GM19372 (cell line): ENCODE results near the gene POU2F2.
A peak's percentile ranks its signal among the peaks of the same experiment; 100 is the strongest.

Experiments used
- ATAC-seq: cut with Tn5 transposase; IDR thresholded peaks from one replicate; pipeline ENCODE4 v1.9.1; 2021; ENCODE audit warnings: mild to moderate bottlenecking, low read depth, moderate library complexity; ENCODE audit not compliant: unreplicated experiment

The POU2F2 gene

DNA sequence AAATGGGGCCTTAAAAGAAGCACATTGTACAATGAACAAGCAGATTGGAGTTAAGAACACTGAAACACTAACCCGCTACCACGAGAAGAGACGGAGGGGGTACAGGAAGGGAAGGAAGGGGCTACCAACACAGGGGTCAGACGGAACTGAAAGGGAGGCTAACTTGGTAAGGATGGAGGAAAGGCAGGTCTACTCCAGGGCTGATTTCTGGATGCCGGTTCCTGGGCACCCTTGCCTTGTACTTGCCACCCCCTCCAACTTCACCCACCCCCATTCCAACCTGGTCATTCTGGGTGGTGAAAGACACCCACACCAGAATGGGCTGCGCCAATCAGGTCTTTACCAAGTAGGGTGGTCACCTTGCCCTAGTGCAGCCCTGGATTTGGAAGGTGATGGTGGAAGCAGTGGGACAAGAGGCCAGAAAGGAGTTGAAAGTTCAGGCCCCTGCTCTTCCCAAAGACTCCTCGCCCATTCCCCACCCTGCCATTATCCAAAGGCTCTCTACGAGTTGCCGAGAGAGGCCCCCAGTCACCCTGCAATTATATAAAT, 46.0 kb downstream of the POU2F2 start:
- no peak for ATAC-seq

DNA sequence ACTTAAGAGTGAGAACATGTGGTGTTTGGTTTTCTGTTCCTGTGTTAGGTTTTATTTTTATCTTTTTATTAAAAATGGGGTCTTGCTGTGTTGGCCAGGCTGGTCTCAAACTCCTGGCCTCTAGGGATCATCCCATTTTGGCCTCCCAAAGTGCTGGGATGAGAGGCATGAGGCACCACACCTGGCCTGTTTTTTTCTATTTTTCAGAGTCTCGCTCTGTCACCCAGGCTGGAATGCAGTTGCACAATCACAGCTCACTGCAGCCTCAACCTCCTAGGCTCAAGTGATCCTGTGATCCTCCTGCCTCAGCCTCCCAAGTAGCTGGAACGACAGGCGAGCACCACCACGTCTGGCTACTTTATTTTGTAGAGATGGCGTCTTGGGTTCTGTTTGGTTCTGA, 48.7 kb downstream of the POU2F2 start:
- no peak for ATAC-seq

DNA sequence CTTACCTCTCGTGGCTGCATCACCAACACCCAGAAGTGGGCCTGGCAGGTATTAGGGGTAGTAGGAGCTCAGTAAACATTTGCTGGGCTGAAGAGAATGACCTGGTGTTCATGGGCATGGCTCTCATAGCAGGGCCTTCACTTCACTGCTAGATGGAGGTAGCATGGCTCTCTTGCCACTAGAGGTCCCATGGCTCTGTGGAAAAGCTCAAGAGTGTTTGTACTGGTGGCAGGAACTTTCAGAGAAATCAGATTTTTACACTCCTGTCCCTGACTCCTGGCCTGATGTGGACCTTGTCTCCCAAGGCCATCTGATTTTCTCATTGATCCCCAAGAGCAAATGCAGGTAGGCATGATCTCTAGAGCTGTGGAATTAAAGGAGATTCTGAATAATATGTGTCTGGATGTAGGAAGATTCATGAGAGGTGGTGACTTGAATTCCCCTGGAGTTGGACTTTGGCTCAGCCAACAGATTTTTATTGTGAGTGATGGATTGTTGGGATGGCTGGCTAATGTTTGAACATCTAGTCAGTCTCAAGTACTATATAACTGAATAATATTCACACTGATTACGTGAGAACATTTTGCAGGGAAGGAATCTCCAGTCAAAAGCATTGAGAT, 50.6 kb downstream of the POU2F2 start:
- no peak for ATAC-seq

DNA sequence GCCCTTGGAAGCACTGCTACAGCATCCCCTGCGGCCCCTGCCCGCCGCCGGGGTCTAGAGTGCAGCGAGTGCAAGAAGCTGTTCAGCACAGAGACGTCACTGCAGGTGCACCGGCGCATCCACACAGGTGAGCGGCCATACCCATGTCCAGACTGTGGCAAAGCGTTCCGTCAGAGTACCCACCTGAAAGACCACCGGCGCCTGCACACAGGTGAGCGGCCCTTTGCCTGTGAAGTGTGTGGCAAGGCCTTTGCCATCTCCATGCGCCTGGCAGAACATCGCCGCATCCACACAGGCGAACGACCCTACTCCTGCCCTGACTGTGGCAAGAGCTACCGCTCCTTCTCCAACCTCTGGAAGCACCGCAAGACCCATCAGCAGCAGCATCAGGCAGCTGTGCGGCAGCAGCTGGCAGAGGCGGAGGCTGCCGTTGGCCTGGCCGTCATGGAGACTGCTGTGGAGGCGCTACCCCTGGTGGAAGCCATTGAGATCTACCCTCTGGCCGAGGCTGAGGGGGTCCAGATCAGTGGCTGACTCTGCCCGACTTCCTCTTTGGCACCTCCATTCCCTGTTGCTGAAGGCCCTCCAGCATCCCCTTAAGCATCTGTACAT, 51.4 kb downstream of the POU2F2 start:
- no peak for ATAC-seq

DNA sequence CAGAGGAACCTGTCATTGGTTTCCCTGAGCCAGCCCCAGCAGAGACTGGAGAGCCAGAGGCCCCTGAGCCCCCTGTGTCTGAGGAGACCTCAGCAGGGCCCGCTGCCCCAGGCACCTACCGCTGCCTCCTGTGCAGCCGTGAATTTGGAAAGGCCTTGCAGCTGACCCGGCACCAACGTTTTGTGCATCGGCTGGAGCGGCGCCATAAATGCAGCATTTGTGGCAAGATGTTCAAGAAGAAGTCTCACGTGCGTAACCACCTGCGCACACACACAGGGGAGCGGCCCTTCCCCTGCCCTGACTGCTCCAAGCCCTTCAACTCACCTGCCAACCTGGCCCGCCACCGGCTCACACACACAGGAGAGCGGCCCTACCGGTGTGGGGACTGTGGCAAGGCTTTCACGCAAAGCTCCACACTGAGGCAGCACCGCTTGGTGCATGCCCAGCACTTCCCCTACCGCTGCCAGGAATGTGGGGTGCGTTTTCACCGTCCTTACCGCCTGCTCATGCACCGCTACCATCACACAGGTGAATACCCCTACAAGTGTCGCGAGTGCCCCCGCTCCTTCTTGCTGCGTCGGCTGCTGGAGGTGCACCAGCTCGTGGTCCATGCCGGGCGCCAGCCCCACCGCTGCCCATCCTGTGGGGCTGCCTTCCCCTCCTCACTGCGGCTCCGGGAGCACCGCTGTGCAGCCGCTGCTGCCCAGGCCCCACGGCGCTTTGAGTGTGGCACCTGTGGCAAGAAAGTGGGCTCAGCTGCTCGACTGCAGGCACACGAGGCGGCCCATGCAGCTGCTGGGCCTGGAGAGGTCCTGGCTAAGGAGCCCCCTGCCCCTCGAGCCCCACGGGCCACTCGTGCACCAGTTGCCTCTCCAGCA, 52.1 kb downstream of the POU2F2 start:
- ATAC-seq, result no peak

DNA sequence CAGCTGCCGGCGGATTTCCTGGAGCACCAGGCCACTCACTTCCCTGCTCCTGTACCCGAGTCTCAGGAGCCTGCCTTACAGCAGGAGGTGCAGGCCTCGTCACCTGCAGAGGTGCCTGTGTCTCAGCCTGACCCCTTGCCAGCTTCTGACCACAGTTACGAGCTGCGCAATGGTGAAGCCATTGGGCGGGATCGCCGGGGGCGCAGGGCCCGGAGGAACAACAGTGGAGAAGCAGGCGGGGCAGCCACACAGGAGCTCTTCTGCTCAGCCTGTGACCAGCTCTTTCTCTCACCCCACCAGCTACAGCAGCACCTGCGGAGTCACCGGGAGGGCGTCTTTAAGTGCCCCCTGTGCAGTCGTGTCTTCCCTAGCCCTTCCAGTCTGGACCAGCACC, 53.0 kb downstream of the POU2F2 start:
- no peak for ATAC-seq

DNA sequence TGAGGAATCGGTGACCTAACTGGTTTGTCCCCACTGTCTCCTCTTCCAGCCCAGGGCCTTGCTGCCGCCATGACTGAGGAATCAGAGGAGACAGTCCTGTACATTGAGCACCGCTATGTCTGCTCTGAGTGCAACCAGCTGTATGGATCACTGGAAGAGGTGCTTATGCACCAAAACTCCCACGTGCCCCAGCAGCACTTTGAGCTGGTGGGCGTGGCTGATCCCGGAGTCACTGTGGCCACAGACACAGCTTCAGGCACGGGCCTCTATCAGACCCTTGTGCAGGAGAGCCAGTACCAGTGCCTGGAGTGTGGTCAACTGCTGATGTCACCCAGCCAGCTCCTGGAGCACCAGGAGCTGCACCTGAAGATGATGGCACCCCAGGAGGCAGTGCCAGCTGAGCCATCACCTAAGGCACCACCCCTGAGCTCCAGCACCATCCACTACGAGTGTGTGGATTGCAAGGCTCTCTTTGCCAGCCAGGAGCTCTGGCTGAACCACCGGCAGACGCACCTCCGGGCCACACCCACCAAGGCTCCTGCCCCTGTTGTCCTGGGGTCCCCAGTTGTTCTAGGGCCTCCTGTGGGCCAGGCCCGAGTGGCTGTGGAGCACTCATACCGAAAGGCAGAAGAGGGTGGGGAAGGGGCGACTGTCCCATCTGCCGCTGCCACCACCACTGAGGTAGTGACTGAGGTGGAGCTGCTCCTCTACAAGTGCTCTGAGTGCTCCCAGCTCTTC, 53.5 kb downstream of the POU2F2 start:
- no peak for ATAC-seq

DNA sequence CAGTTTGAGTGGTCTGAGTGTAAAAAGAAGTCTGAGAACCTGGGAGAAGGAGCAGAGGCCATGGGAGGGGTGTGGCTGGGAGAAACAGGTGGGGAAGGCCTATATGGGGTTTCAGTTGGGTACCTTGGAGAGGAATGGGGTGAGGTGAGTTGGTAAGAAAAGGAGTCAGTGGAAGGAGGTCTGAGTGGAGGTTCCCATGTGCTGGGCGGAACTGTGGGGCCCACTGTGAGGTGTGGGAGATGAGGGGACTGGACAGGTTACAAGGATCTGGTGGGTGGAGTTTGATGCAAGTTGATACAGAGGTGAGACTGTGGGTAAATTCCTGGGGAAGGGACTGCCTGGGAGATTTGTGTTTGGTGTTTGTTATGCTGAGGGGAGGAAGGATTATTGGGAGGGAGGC, 54.2 kb downstream of the POU2F2 start:
- ATAC-seq, result no peak

DNA sequence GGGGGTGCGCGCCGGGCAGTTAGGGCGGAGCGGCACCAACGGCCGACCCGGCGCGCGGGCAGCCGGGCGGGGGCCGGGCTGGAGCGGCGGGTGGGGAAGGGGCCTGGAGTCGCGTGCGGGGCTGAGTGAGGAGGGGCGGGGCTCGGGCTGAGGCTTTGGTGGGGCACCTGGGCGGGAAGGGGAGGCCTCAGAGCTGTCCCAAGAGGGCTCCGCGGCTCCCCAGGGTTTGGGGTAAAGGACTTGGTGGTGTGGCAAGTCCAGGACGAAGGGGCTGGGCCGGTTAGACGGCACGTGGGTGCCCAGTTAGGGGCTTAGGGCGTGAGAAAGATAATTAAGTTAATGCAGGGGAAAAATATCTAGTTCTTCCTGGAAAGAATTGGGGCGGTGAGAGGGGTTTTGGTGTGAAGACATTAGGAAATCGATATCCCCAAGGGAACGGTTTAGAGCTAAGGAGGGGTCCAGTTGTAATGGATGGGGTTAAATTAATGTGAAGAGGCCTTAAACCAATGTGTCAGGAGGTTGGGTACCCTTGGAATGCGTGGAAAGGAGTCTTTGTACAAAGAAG, 55.8 kb downstream of the POU2F2 start:
- peak; percentile 18 for ATAC-seq

DNA sequence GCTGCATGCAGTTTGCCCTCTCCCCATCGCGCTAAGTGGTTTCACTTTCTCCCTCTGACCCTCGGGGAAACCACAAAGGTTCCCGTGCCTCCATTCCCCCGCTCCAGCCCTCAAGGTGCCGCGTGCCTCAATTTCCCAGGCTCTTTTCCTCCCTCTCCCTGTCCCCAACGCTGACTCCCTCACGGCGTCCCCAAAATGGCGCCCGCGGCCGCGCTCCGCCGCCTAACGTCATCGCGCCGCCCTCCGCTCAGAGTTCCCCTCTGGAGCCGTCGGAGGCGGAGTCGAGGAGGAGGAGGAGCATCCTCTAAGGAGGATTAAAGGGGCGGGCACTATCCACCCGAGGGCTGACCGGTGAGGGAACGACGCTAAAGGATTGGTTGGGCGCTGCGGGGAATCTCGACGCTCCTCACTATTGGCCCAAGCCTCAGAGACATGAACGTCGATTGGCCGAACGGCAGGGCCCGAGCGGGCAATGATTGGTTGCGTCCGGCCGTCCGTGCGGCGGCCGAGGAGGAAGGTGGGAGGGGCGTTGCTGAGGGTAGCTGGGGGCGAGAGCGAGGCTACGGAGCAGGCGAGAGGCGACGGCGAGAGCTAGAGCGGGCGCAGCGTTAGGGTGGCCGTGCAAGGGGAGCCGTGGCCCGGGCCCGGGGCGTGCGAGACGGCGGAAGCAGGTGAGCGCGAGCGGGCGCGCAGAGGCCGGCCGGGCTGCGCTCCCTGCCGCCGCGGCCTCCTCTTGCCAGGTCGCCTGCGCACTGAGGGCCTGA, 56.4 kb downstream of the POU2F2 start, which contains the start of gene ZNF574:
ZNF574 (plus strand) TSS at position 551 of the 764 bp plus-strand sequence. CDS start 2,441 bp downstream, outside the sequence.
- ATAC-seq, result peak; percentile 93

DNA sequence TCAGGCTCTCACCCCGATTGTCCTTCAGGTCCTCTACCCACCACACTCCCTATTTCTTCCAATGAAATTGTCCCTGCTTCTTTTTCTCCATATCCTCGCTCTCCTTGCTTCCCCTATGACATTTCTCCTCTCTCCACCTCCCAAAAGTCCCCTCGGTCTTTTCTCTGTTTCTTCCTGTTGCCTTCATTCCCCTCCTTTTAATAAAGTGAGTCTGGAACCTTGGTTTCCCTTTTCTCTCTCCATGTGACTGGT, 57.0 kb downstream of the POU2F2 start:
- no peak for ATAC-seq

DNA sequence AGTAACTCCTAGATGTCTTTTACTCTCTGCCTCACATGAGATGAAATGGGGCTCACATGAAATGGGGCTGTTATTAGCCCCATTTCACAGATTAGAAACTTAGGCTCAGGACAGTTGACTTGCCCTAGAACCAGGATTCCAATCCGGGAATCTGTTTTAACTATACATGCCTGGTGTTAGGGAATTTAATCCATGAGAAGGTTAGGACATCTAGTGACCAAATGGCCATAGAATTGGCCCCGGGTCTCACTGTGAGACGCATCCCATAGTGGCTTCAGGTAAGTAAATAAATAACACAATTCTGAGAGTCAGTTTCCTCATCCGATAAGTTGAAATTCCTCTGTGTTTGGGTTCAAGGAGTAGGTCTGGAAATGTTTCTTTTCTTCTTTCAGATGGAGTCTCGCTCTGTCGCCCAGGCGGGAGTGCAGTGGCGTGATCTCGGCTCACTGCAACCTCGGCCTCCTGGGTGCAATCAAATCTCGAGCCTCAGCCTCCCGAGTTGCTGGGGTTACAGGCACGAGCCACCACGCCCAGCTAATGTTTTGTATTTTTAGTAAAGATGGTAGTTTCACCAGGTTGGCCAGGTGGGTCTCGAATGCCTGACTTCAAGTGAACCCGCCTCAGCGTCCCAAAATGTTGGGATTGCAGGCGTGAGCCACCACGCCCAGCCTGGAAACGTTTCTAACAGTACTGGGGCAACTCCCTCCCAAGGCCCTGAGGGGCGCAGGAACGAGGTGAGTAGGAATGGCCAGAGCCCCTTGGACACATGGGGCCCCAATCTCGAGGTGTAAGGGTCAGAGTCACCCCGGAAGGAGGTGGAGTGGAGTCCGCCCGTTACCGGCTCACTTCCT, 57.5 kb downstream of the POU2F2 start:
- ATAC-seq, result no peak

DNA sequence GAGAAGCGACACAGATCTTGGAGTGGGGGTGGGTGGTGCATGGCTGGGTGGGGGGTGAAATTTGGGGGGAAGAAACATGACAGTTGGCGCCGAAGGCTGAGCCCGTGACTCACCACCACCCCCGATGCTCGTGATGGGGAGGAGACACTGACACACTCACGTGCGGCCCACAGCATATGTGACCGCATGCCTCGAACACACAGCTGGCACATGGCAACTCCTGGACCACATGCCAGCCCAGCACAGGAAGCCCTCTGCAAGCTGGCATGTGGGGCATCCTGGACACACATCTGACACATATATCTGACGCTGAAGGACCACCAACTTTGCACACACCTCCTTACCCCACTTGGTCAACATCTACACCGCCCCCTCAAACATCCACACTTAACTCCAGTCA, 61.0 kb downstream of the POU2F2 start:
- ATAC-seq, result no peak

DNA sequence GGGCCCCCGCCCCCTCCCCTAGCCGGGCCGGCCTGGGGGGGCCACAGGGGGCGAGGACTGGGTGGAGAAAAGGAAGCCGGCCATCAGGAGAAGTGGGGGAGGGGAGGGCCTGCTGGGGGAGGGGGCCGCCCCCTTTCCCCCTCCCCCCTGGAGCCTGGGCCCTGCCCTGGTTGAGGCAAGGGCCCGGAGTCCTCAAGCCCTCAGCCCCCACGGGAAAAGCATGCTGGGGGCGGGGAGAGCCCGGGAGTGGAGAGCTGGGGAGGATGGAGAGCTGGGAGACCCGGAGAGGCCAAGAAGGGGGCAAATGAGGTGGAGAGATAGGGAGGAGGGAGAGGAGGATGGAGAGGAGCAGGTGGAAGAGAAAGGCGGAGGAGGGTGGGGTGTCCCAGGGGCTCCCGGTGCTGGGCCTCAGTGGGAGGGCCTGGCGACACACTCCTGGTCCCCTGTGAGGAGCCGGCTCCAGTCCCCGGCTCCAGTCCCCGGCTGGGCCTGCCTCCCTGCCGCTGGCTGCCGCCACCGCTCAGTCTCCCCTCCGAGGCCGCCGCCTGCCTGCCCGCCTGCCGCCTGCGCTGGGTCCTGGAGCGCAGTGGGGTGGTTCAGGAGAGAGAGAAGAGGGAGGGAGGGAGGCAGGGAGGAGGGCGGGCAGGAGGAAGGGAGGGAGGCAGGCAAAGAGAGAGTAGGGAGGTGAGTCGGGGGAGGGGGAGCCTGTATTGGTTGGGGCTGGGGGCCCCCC, 62.5 kb downstream of the POU2F2 start, which contains the start of gene GRIK5:
GRIK5 (minus strand) TSS at position 588 of the 733 bp plus-strand sequence. CDS start 4,436 bp downstream, outside the sequence.
- ATAC-seq, result no peak

DNA sequence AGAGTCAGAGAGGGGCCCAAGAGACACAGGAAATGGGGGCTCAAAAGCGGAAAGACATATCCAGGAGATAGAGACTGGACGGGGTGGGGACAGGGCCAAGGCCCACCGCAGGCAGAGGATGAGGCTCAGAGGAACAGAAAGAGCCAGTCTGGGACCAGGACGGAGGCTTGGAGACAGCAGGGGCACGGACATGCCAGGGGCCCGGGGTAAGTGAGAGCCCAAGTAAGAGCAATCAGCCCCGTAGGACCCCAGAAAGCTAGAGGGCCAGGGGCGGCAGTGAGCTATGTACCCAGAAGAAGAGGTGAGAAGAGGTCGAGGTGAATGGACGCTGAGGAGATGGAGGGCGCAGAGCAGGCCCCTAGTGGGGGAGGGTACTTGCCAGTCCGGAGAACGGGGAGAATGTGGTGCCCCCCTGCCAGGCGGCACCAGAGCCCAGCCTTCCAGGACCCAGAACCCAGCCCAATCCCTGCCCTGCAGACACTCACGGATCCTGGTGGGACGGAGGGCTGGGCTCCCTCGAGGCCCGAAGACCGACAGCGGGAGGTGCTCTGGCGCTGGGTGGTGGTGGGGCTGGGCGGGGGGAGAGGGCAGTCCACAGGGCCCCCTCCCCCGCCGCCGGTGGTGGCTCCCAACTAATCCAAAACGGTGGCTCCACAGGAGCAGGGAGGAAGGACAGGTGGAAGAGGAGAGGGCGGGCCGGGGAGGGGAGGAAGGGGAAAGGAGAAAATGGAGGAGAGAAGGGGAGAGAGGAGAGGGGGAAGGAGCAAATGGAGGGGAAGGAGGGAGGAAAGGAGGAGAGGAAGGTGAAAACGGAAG, 63.3 kb downstream of the POU2F2 start:
- ATAC-seq, result no peak

DNA sequence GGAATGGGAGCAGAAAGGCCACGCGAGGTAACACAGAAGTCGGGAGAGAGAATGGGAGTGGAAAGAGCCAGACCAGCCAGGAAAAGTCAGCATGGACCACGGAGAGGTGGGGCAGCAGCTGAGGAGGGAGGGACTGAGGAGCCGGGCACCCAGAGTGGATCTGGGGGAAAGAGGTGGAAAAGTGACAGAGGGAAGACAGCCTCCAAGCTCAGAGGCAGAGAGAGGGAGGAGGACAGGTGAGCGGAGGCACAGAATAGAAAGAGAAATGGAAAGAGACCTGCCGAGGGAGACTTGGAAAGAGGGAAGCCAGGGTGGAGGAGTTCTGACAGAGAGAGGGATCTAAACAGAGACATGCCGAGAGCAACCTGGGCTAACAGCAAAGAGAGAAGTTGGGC, 63.9 kb downstream of the POU2F2 start:
- no peak for ATAC-seq

DNA sequence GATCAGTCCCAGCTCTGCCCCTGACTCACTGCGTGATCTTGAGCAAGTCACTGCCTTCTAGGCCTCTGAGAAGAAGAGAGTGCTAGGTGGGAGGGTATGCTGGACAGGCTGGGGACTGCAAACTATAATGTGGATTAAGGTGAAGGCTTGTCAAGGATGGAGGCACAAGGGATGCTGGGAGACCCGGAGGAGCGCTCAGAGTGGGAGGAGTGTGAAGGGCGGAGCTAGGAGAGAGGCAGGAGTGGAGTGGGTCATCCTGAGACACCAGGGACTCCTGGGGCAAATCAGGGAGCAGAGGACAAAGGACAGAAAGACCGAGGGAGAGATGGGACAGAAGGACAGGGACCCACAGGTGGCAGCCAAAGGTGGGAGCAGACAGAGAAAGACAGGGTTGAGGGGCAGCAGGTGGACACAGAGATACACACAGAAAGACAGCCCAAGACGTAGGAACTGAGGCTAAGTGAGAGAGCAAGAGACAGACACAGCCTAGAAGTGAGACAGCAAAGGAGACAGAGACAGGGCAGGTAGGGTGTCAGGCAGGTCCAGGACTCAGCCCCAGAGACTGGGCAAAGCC, 64.8 kb downstream of the POU2F2 start:
- ATAC-seq, result no peak
